Gastroesophageal sphincter (tissue), 3 donors: ENCODE results near the gene LTBP1.

ENCODE experiments used
- CTCF ChIP-seq, 4 experiments: fragments of 200-600 bp in 2 of 4; fragments of 450-650 bp in 2 of 4; sonication (generic) in 1 of 4; IDR thresholded peaks; one replicate each; pipeline ENCODE4 v1.5.1; 2017 to 2019; ENCODE audit warnings: antibody characterized with exemption in 4 of 4, mild to moderate bottlenecking in 2 of 4, moderate library complexity in 2 of 4
- EP300 ChIP-seq: sonication (generic); formaldehyde crosslinking; IDR thresholded peaks from one replicate; pipeline ENCODE4 v1.6.1; 2017; ENCODE audit warnings: antibody characterized with exemption, mild to moderate bottlenecking
- POLR2A ChIP-seq, 2 donors: fragments of 450-650 bp; IDR thresholded peaks; one replicate each; pipeline ENCODE4 v1.6.1; 2017; ENCODE audit warnings: antibody characterized with exemption in 2 of 2, mild to moderate bottlenecking in 2 of 2, moderate library complexity in 1 of 2
- POLR2AphosphoS5 ChIP-seq: sonication (generic); formaldehyde crosslinking; IDR thresholded peaks from one replicate; pipeline ENCODE4 v1.6.1; 2017; ENCODE audit warnings: antibody characterized with exemption

GRCh38 chr2:33365264-33365970, 418.7 kb downstream of the LTBP1 start:
- peak in 1 of 4 experiments; percentile 16 for TF ChIP-seq CTCF (IDR thresholded peaks at IDR 0.05)
- no peak for TF ChIP-seq POLR2AphosphoS5
- no peak for TF ChIP-seq POLR2A (IDR thresholded peaks at IDR 0.05)
- no peak for TF ChIP-seq EP300
